HepG2 (cell line): ENCODE results near the gene SSC4D. TPM values are rescaled to one million over a fixed set of nuclear protein-coding genes. Genes with fewer than 3 reads are reported as not detected.

Experiments used
- CCAR2 ChIP-seq: fragments of 200-400 bp; formaldehyde crosslinking; optimal IDR thresholded peaks from 2 replicates; pipeline ENCODE3; 2018; ENCODE audit warnings: low read depth, mild to moderate bottlenecking, low read length, moderate library complexity
- GABPB1 ChIP-seq: IDR thresholded peaks from 2 replicates; pipeline ENCODE4 v1.6.1; 2016; ENCODE audit warnings: mild to moderate bottlenecking, missing genetic modification reagents, moderate library complexity, missing compliant biosample characterization
- JARID2 ChIP-seq: sonication (generic); formaldehyde crosslinking; IDR thresholded peaks from 2 replicates; pipeline ENCODE4 v1.8.1; 2023; ENCODE audit warnings: missing genetic modification reagents, inconsistent platforms; ENCODE audit not compliant: insufficient replicate concordance
- KLF13 ChIP-seq: sonication (generic); formaldehyde crosslinking; IDR thresholded peaks from 2 replicates; pipeline ENCODE4 v1.4.0; 2020; ENCODE audit warnings: mild to moderate bottlenecking, missing genetic modification reagents
- MAFG ChIP-seq: sonication (generic); formaldehyde crosslinking; IDR thresholded peaks from 2 replicates; pipeline ENCODE4 v1.5.1; 2020; ENCODE audit warnings: mild to moderate bottlenecking, missing genetic modification reagents
- MXD3 ChIP-seq: IDR thresholded peaks from 2 replicates; pipeline ENCODE4 v1.6.1; 2016; ENCODE audit warnings: mild to moderate bottlenecking, missing biosample characterization, missing genetic modification reagents
- NCOA2 ChIP-seq: sonication (generic); formaldehyde crosslinking; IDR thresholded peaks from 2 replicates; pipeline ENCODE4 v1.8.0; 2022; ENCODE audit warnings: inconsistent platforms
- NR3C1 ChIP-seq: sonication (generic); formaldehyde crosslinking; IDR thresholded peaks from 2 replicates; pipeline ENCODE4 v1.4.0; 2020; ENCODE audit warnings: missing genetic modification reagents
- PAXIP1 ChIP-seq: sonication (generic); formaldehyde crosslinking; conservative IDR thresholded peaks from 2 replicates; pipeline ENCODE4 v1.4.0; 2020; ENCODE audit warnings: mild to moderate bottlenecking, missing genetic modification reagents, moderate library complexity
- SP4 ChIP-seq: sonication (generic); formaldehyde crosslinking; IDR thresholded peaks from 2 replicates; pipeline ENCODE4 v1.8.1; 2023; ENCODE audit warnings: mild to moderate bottlenecking, missing genetic modification reagents
- ZBTB44 ChIP-seq: sonication (generic); formaldehyde crosslinking; IDR thresholded peaks from 2 replicates; pipeline ENCODE4 v1.4.0; 2020; ENCODE audit warnings: missing genetic modification reagents
- ZBTB46 ChIP-seq: sonication (generic); formaldehyde crosslinking; IDR thresholded peaks from 2 replicates; pipeline ENCODE4 v1.4.0; 2020; ENCODE audit warnings: mild to moderate bottlenecking, missing genetic modification reagents, borderline replicate concordance
- ZKSCAN1 ChIP-seq: fragments of 150-350 bp; IDR thresholded peaks from 2 replicates; pipeline ENCODE4 v1.6.1; 2014; ENCODE audit warnings: low read length
- ZNF615 ChIP-seq: sonication (generic); formaldehyde crosslinking; IDR thresholded peaks from 2 replicates; pipeline ENCODE4 v1.5.0; 2020; ENCODE audit warnings: mild to moderate bottlenecking, missing genetic modification reagents, borderline replicate concordance
- ZNF775 ChIP-seq: sonication (generic); formaldehyde crosslinking; IDR thresholded peaks from 2 replicates; pipeline ENCODE4 v1.4.0; 2020; ENCODE audit warnings: missing genetic modification reagents, mild to moderate bottlenecking, moderate library complexity, borderline replicate concordance
- polyA plus RNA-seq, 8 experiments: library from polyadenylated mRNA; depleted of rRNA in 3 of 8; stranded (reverse) in 7 of 8; unstranded in 1 of 8; fragments of >200 nt; fragmentation: Illumina TruSeq in 4 of 8; extraction: Trizol in 4 of 8; gene quantifications; 2 replicates each; pipeline versions ENCODE4 v1.2.1 to v1.2.3, GENCODE V29; 2011 to 2016; ENCODE audit warnings: low read depth in 4 of 8, missing spikeins in 1 of 8, mixed read lengths in 1 of 8; ENCODE audit not compliant: insufficient read depth in 1 of 8
- total RNA-seq, 5 experiments: library from RNA; depleted of rRNA; stranded (reverse); fragments of >200 nt; fragmentation: Illumina TruSeq; extraction: Trizol; gene quantifications; 2 replicates each; pipeline ENCODE4 v1.2.3, GENCODE V29; 2016; ENCODE audit warnings: low read depth in 1 of 5
- TF ChIP-seq, protein P1 (sequence below): sonication (generic); formaldehyde crosslinking; IDR thresholded peaks from 2 replicates; pipeline ENCODE4 v1.4.0; 2020; ENCODE audit warnings: missing genetic modification reagents, borderline replicate concordance

SSC4D gene
- total and polyA plus RNA-seq, 2 of the 13 experiments (the other 11 are each of a cell fraction or from before 2014, with no cell fraction given): 33.3 to 63.8 TPM

- TF ChIP-seq CCAR2 (no peak), JARID2 (no peak), NCOA2 (peak; percentile 59; the same call in 1 of the 2 replicates), ZBTB46 (CRISPR knock-in tag) (peak; percentile 81; the same call in 1 of the 2 replicates), GABPB1 (CRISPR knock-in tag) (peak; percentile 63), MXD3 (CRISPR knock-in tag) (no peak; the same call in 1 of the 2 replicates), ZNF615 (CRISPR knock-in tag) (0 out of 2 replicates have a peak, but pooled peaks have one; percentile 65), PAXIP1 (peak; percentile 70), NR3C1 (no peak), ZBTB44 (CRISPR knock-in tag) (0 out of 2 replicates have a peak, but pooled peaks have one; percentile 33), MAFG (CRISPR knock-in tag) (peak; percentile 36; the same call in 1 of the 2 replicates), ZKSCAN1 (no peak), SP4 (CRISPR knock-in tag) (peak; percentile 94; the same call in 1 of the 2 replicates), KLF13 (peak; percentile 55; the same call in 1 of the 2 replicates), ZNF775 (CRISPR knock-in tag) (0 out of 2 replicates have a peak, but pooled peaks have one; percentile 18)
- TF ChIP-seq, protein P1, sequence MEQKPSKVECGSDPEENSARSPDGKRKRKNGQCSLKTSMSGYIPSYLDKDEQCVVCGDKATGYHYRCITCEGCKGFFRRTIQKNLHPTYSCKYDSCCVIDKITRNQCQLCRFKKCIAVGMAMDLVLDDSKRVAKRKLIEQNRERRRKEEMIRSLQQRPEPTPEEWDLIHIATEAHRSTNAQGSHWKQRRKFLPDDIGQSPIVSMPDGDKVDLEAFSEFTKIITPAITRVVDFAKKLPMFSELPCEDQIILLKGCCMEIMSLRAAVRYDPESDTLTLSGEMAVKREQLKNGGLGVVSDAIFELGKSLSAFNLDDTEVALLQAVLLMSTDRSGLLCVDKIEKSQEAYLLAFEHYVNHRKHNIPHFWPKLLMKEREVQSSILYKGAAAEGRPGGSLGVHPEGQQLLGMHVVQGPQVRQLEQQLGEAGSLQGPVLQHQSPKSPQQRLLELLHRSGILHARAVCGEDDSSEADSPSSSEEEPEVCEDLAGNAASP: no peak
These were observed 50.2 kb downstream of the SSC4D start (continued) for GRCh38 chr7:76359111-76359977.
